Measurements from ENCODE around the gene ZBTB45.

The ZBTB45 gene

GRCh38 chr19:58519355-58520256, at the start of gene ZBTB45:
ZBTB45 (minus strand) TSS chr19:58519810; CDS start chr19:58517673, 2,137 bp downstream.
- DNase-seq = peak; percentile 94

GRCh38 chr19:58568453-58569130, 49.0 kb upstream of the ZBTB45 start:
- no peak for DNase-seq

- DNase-seq = no peak
Observed at GRCh38 chr19:58566989-58567388, 47.4 kb upstream of the ZBTB45 start.

- no peak for DNase-seq
Observed at GRCh38 chr19:58563823-58564222, 44.2 kb upstream of the ZBTB45 start.

- DNase-seq = peak; percentile 46
Observed at GRCh38 chr19:58563034-58563573, 43.5 kb upstream of the ZBTB45 start.

GRCh38 chr19:58562122-58563033, 42.8 kb upstream of the ZBTB45 start:
- DNase-seq = peak; percentile 45

- DNase-seq = no peak
Observed at GRCh38 chr19:58561373-58562121, 41.9 kb upstream of the ZBTB45 start.

- DNase-seq = no peak
Observed at GRCh38 chr19:58560921-58561320, 41.3 kb upstream of the ZBTB45 start.

GRCh38 chr19:58560007-58560887, 40.6 kb upstream of the ZBTB45 start:
- DNase-seq = no peak

- peak; percentile 73 for DNase-seq
Observed at GRCh38 chr19:58559275-58560006, 39.8 kb upstream of the ZBTB45 start.

- peak; percentile 100 for DNase-seq
Observed at GRCh38 chr19:58558623-58559274, 39.1 kb upstream of the ZBTB45 start.

GRCh38 chr19:58558066-58558622, 38.5 kb upstream of the ZBTB45 start, which contains the start of gene UBE2M:
UBE2M (minus strand) TSS chr19:58558611; CDS start chr19:58558381, 230 bp downstream.
- DNase-seq = peak; percentile 67

GRCh38 chr19:58557221-58558065, 37.8 kb upstream of the ZBTB45 start:
- no peak for DNase-seq

GRCh38 chr19:58556622-58557220, 37.1 kb upstream of the ZBTB45 start:
- no peak for DNase-seq

- DNase-seq = no peak
Observed at GRCh38 chr19:58555920-58556621, 36.5 kb upstream of the ZBTB45 start.

GRCh38 chr19:58555369-58555885, 35.8 kb upstream of the ZBTB45 start:
- no peak for DNase-seq
